Stimulated activated naive CD8-positive, alpha-beta T cell treated with anti-CD3 and anti-CD28 coated beads, Interleukin-15, Interleukin-2, amounts not matched to agents 100 ng/mL and 50 ng/mL, for 24 hours (primary cell): Measurements from ENCODE around the gene INPP4B.

Experiments
- H3K27ac Mint-ChIP-seq: one replicate; pipeline ENCODE4 v1.8.0; 2021; ENCODE audit warnings: mild to moderate bottlenecking, mixed read lengths
- H3K27me3 Mint-ChIP-seq: one replicate; pipeline ENCODE4 v1.8.0; 2021; ENCODE audit warnings: mixed read lengths
- H3K36me3 Mint-ChIP-seq: one replicate; pipeline ENCODE4 v1.8.0; 2021; ENCODE audit warnings: low read depth, mixed read lengths
- H3K4me1 Mint-ChIP-seq: one replicate; pipeline ENCODE4 v1.8.0; 2021; ENCODE audit warnings: low read depth, mixed read lengths
- H3K4me3 Mint-ChIP-seq: one replicate; pipeline ENCODE4 v1.8.0; 2021; ENCODE audit warnings: mild to moderate bottlenecking, mixed read lengths
- H3K9me3 Mint-ChIP-seq: one replicate; pipeline ENCODE4 v1.8.0; 2021; ENCODE audit warnings: mixed read lengths

INPP4B gene

DNA sequence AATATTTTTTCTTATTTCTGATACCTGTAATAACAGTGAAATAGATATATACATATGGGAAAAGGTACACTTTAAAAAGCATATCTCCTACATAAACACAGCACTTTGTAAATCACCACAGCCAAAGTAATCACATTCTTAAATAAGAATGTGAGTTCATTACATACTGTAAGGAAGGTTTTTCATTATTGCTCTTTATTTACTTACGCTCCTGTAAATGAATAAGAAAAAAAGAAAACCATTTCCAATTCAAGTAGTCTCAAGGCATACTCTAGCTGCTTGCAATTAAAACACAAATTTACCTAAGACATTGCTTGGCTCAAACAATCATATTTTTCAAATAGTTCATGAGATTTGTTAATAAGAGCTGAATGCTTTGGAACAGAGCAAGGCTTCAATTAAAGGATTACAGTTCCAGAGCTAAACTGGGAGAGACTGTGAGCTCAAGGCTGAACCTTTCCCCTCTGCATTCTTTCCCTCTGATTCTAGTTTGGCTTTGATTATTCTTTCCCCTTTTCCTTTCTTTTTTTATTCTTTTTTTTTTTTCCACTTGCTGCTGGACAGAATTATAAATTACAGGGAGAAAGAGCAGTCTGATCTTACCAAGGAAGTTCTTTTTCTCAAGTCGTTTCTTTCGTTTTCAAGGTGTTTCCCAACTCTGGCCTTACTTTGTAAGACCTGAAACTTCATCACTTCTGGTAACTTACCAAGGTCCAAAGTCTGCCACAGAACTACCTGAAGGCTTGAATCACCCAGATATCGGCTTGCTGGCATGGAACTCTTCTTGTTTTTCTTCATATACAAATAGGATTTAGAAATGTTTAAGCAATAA, 278.3 kb downstream of the INPP4B start:
- H3K4me1 Mint-ChIP-seq: peaks cover 51% of the 10 kb centered on the region
- H3K4me3 Mint-ChIP-seq: peak overlapping the region; percentile 80
- no peaks in the 10 kb centered on the region for H3K36me3 Mint-ChIP-seq
- peak overlapping the region; percentile 85 for H3K27ac Mint-ChIP-seq
- H3K27me3 Mint-ChIP-seq: no peaks in the 10 kb centered on the region
- H3K9me3 Mint-ChIP-seq: no peaks in the 10 kb centered on the region

DNA sequence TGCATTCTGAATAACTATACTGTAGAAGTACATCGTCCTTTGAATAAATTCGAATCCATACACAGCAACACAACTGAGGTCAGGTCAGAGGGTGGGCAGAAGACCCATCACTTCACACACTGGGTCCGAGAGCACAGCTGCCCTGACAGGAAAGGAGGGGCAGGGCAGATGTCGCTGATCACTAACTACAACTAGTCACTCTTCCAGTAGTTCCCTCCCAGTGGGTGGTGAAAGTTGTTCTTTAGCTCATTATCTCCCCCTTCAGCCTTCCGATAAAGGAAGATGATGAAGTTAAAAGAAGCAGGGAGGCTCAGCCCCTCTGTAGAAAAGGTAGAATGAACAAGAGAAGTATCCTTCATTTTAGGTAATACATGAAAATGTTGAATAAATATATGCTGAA, 278.9 kb downstream of the INPP4B start:
- H3K4me3 Mint-ChIP-seq: peak overlapping the region; percentile 80

DNA sequence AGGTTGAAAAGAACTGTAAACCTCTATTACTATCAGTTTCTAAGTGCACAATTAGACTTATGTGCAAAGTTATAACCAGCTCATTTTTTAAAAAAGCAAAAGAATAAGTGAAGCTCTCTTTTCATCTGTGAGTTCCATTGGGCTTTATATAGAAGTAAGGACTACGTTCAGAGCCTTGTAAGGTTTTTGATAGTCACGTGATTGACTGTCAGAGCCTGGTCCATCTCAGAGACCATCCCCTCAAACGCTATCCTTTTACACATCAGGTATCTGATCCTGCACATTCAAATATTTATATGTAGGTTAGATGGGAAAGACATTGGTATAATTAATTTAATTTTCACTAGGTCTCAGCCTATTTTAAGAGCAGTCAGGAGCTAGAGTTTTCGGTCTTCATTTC, 279.3 kb downstream of the INPP4B start:
- H3K27ac Mint-ChIP-seq: peak overlapping the region; percentile 74
- H3K9me3 Mint-ChIP-seq: no peaks in the 10 kb centered on the region
- peak overlapping the region; percentile 80 for H3K4me3 Mint-ChIP-seq
- no peaks in the 10 kb centered on the region for H3K27me3 Mint-ChIP-seq
- H3K4me1 Mint-ChIP-seq: peaks cover 45% of the 10 kb centered on the region
- no peaks in the 10 kb centered on the region for H3K36me3 Mint-ChIP-seq

More for the DNA sequence above, 278.9 kb downstream of the INPP4B start:
- no peaks in the 10 kb centered on the region for H3K9me3 Mint-ChIP-seq
- peak overlapping the region; percentile 74 for H3K27ac Mint-ChIP-seq
- peaks cover 49% of the 10 kb centered on the region for H3K4me1 Mint-ChIP-seq
- no peaks in the 10 kb centered on the region for H3K27me3 Mint-ChIP-seq
- no peaks in the 10 kb centered on the region for H3K36me3 Mint-ChIP-seq

DNA sequence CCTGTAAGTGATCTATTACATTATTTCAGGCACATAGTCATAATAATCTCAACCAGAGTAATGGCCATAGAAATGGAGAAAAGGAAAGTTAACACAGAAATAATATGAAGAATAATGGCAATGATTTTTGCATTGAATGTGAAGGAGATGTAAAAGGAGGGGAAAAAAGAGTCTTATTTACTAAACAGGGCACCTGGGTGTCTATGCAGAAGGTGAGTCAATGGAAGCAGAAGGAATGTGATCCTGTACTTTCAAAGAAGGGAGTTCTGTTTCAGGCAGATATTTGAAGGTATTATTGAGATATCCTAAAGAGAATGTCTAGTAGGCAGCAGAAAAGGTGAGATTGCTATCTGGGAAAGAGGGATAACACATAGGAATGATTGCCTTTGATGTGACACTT, 279.9 kb downstream of the INPP4B start:
- H3K4me1 Mint-ChIP-seq: peaks cover 45% of the 10 kb centered on the region

DNA sequence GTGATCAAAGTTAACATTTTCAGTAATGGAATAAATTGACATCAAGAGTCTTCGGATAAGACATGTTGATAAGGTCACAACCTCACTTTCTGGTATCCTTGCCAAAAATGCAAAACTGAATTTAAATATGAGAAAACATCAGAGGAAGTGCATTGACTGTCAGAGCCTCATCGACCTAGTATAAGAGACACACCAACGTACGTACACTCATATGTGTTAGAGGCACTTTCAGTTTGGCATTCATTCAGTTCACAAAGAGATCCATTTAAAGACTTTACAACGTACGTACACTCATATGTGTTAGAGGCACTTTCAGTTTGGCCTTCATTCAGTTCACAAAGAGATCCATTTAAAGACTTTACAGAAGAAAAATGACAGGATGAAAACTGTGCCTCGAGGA, 280.3 kb downstream of the INPP4B start:
- Mint-ChIP-seq H3K9me3 (no peaks in the 10 kb centered on the region), H3K4me1 (peaks cover 44% of the 10 kb centered on the region), H3K36me3 (no peaks in the 10 kb centered on the region), H3K27ac (peak overlapping the region; percentile 62), H3K27me3 (no peaks in the 10 kb centered on the region), H3K4me3 (peak overlapping the region; percentile 80)

More for the DNA sequence above, 279.9 kb downstream of the INPP4B start:
- Mint-ChIP-seq H3K4me3 (peak overlapping the region; percentile 80), H3K27ac (peak overlapping the region; percentile 62), H3K9me3 (no peaks in the 10 kb centered on the region), H3K27me3 (no peaks in the 10 kb centered on the region), H3K36me3 (no peaks in the 10 kb centered on the region)

- H3K36me3 Mint-ChIP-seq: no peaks in the 10 kb centered on the region
- H3K27ac Mint-ChIP-seq: peak overlapping the region; percentile 11
- H3K9me3 Mint-ChIP-seq: no peaks in the 10 kb centered on the region
- peaks cover 39% of the 10 kb centered on the region for H3K4me1 Mint-ChIP-seq
- H3K4me3 Mint-ChIP-seq: no peak overlapping the region
- no peaks in the 10 kb centered on the region for H3K27me3 Mint-ChIP-seq
Measured at GRCh38 chr4:142563682-142564291, 282.3 kb downstream of the INPP4B start.

GRCh38 chr4:142559986-142560385, 286.1 kb downstream of the INPP4B start:
- H3K4me3 Mint-ChIP-seq: no peak overlapping the region
- H3K4me1 Mint-ChIP-seq: peaks cover 22% of the 10 kb centered on the region
- no peaks in the 10 kb centered on the region for H3K27me3 Mint-ChIP-seq

GRCh38 chr4:142558851-142559250, 287.2 kb downstream of the INPP4B start:
- Mint-ChIP-seq H3K27me3 (no peaks in the 10 kb centered on the region), H3K9me3 (no peaks in the 10 kb centered on the region), H3K36me3 (no peaks in the 10 kb centered on the region), H3K27ac (no peak overlapping the region), H3K4me1 (peaks cover 17% of the 10 kb centered on the region), H3K4me3 (no peak overlapping the region)

More at GRCh38 chr4:142559986-142560385, 286.1 kb downstream of the INPP4B start:
- Mint-ChIP-seq H3K27ac (no peak overlapping the region), H3K36me3 (no peaks in the 10 kb centered on the region), H3K9me3 (no peaks in the 10 kb centered on the region)

DNA sequence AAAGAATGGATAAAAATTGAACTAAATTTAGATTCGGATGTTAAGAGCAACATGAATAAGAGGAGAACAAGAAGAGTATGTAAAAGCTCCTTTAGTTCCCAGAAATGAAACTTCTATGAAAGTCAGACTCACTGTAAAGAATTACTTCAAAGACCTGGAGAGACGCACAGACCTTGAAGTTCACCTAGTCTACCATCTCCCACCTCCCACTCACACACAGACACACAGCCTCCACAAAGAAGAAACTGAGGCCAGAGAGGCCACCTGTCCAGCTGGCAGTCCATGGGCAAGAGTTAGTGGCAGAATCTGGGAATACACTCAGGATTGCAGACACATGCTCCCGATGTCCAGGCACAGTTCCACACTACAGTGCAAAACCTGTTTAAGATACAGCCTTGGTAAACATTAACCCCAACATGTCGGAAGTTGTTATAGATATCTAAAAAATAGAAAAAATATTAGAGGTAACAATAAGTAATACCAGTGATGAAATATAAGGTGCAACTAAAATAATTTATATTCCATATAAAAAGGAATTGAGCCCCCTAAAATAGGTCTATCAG, 288.8 kb downstream of the INPP4B start:
- H3K4me1 Mint-ChIP-seq: peaks cover 22% of the 10 kb centered on the region

DNA sequence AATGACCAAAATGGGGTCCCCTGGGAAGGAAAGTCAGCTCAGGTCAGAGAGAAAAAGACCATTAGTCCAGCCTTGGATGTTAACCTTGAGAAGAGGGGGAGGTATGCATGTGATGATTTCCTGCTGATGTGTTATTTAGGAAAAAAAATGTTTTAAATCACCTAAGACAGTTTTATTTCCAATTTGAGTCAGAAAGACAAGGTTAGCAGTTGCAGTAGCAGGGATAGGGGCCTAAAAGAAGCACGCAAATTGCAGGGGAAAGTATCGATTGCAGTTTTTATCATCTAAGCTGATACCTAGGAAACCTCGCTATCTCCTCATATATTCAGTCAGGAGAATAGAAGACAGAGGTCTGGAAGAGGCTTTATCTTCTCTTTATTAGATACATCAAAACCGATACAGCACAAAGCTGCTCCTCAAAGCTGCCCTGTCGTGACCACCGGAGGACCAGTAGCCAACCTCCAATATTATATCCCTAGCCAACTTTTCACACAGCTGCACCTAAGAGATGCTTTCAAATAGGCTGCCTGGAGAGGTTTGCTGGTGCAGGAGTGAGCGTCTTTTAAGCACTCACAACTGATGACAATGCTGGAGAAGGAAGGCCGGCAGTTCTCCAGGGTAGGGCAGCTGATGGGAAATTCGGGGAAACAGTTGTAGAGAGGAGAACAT, 289.4 kb downstream of the INPP4B start:
- no peaks in the 10 kb centered on the region for H3K27me3 Mint-ChIP-seq
- peak overlapping the region; percentile 18 for H3K27ac Mint-ChIP-seq
- H3K9me3 Mint-ChIP-seq: no peaks in the 10 kb centered on the region
- peaks cover 25% of the 10 kb centered on the region for H3K4me1 Mint-ChIP-seq
- no peak overlapping the region for H3K4me3 Mint-ChIP-seq
- H3K36me3 Mint-ChIP-seq: no peaks in the 10 kb centered on the region

More for the DNA sequence above, 288.8 kb downstream of the INPP4B start:
- H3K27ac Mint-ChIP-seq: peak overlapping the region; percentile 18
- no peak overlapping the region for H3K4me3 Mint-ChIP-seq
- no peaks in the 10 kb centered on the region for H3K9me3 Mint-ChIP-seq
- no peaks in the 10 kb centered on the region for H3K36me3 Mint-ChIP-seq
- H3K27me3 Mint-ChIP-seq: no peaks in the 10 kb centered on the region

GRCh38 chr4:142556048-142556447, 290.1 kb downstream of the INPP4B start:
- Mint-ChIP-seq H3K27ac (peak overlapping the region; percentile 21), H3K36me3 (no peaks in the 10 kb centered on the region), H3K4me1 (peaks cover 32% of the 10 kb centered on the region), H3K9me3 (no peaks in the 10 kb centered on the region), H3K27me3 (no peaks in the 10 kb centered on the region), H3K4me3 (no peak overlapping the region)

GRCh38 chr4:142554412-142554811, 291.7 kb downstream of the INPP4B start:
- Mint-ChIP-seq H3K4me3 (no peak overlapping the region), H3K27ac (no peak overlapping the region), H3K9me3 (no peaks in the 10 kb centered on the region), H3K4me1 (peaks cover 46% of the 10 kb centered on the region), H3K36me3 (no peaks in the 10 kb centered on the region), H3K27me3 (no peaks in the 10 kb centered on the region)

DNA sequence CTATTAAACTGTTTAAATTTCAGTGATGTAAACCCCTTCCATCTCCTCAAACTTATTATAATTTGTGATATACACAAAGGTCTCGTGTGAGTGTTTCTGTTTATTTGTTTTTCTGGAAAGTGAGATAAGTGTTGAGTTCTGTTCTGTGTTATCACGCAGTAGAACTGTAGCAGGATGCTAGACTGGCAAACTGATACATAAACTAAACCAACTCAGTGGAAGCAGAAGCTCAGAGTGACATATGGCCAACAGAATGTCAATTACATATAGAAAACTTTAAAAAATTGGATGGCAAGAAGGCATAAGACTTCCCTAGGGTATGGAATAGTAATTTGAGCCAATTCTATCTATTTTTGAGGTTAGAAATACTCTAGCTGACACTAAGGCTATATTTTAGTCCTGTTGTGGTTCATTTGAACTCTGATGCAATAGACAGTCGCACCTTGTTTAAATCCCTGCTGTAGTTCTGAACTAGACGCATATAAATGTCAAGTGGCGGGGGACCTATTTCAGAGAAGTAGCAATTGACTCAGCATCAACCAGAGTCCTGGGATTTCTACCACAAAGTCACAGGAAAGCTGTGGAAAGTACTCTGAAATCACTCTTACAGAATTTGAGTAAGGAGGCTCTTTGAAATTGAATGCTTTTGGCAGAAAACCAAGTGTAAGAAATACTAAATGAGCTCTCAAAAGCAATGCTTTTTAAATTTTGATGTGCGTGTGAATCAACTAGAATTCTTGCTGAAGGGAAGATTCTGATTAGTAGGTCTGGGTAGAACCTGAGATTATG, 294.4 kb downstream of the INPP4B start:
- H3K4me3 Mint-ChIP-seq: no peak overlapping the region
- H3K36me3 Mint-ChIP-seq: no peaks in the 10 kb centered on the region
- H3K9me3 Mint-ChIP-seq: no peaks in the 10 kb centered on the region
- no peak overlapping the region for H3K27ac Mint-ChIP-seq
- H3K4me1 Mint-ChIP-seq: peaks cover 44% of the 10 kb centered on the region
- H3K27me3 Mint-ChIP-seq: no peaks in the 10 kb centered on the region

DNA sequence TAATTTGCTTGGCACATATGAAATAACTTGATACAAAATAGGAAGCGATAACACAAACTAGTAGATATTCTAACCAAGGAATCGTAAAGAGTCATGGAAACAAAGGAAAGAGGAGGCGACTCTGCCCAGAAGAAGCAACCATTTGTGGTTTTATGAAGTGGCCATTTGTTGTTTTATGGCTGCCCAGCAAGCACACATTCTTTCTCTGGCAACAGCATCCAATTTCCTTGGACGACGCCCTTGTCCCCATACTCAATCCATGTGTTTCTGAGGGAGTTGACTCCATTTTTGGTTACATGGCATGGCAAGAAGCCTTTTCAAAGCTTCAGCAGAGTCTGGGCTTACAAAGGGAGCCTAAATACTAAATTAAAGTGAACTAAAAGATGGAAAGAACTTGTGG, 295.1 kb downstream of the INPP4B start:
- Mint-ChIP-seq H3K27me3 (no peaks in the 10 kb centered on the region), H3K36me3 (no peaks in the 10 kb centered on the region), H3K9me3 (peaks cover 5% of the 10 kb centered on the region), H3K27ac (no peak overlapping the region), H3K4me1 (peaks cover 37% of the 10 kb centered on the region), H3K4me3 (no peak overlapping the region)
